T47D (cell line): ENCODE data around the gene IL24.
"Not testable (repeated sequence)": the region's sequence is repeated elsewhere in the genome, so short reads cannot be mapped to it uniquely, and the experiment has no call there.

ENCODE experiments used
- DNase-seq, 2 experiments: peaks; one replicate each; pipeline versions ENCODE4 v3.0.0 to v3.0.0-alpha.2; 2011 to 2012; ENCODE audit warnings: low read depth in 1 of 2, low spot score in 1 of 2
- JUND ChIP-seq: IDR thresholded peaks from 2 replicates; pipeline ENCODE4 v1.6.1; 2012; ENCODE audit warnings: low read depth
- in situ Hi-C: cut with HindIII; loops from 2 replicates; pipeline ENCODE4 v1.10.0; 2016; ENCODE audit warnings: low sequenced_read_pairs, low pct_unique_long_range_greater_than_20kb

IL24 gene

GRCh38 chr1:206897175-206897574 is at the start of gene IL24:
IL24 (plus strand) TSS chr1:206897443; CDS start chr1:206897833, 390 bp downstream.
- TF ChIP-seq JUND: no peak
- in situ Hi-C loops: no loop called here
- no peak for DNase-seq

GRCh38 chr1:206847946-206848345 is 49.3 kb upstream of the IL24 start:
- TF ChIP-seq JUND: no peak
- DNase-seq: no peak
- in situ Hi-C loops: no loop called here

GRCh38 chr1:206850401-206850800 is 46.8 kb upstream of the IL24 start:
- DNase-seq: no peak
- TF ChIP-seq JUND: no peak
- in situ Hi-C loops: no loop called here

GRCh38 chr1:206851341-206852010 is 45.8 kb upstream of the IL24 start:
- TF ChIP-seq JUND: no peak
- DNase-seq: no peak
- in situ Hi-C loops: no loop called here

GRCh38 chr1:206852662-206853061 is 44.6 kb upstream of the IL24 start:
- DNase-seq, in situ Hi-C loops: not testable (repeated sequence)

GRCh38 chr1:206853696-206854095 is 43.5 kb upstream of the IL24 start:
- in situ Hi-C loops: not testable (repeated sequence)

GRCh38 chr1:206854401-206855129 is 42.7 kb upstream of the IL24 start:
- no peak for TF ChIP-seq JUND
- no peak for DNase-seq
- in situ Hi-C loops: no loop called here

More at GRCh38 chr1:206853696-206854095, 43.5 kb upstream of the IL24 start:
- not testable (repeated sequence) for DNase-seq

GRCh38 chr1:206855859-206856258 is 41.4 kb upstream of the IL24 start:
- in situ Hi-C loops: no loop called here
- no peak for DNase-seq
- no peak for TF ChIP-seq JUND

GRCh38 chr1:206856674-206857464 is 40.4 kb upstream of the IL24 start:
- no peak for DNase-seq
- TF ChIP-seq JUND: no peak
- in situ Hi-C loops: no loop called here

GRCh38 chr1:206859082-206859521 is 38.1 kb upstream of the IL24 start:
- no peak for TF ChIP-seq JUND
- in situ Hi-C loops: no loop called here
- peak in 1 of 2 experiments; percentile 54 for DNase-seq

GRCh38 chr1:206860165-206860564 is 37.1 kb upstream of the IL24 start:
- no peak for TF ChIP-seq JUND
- in situ Hi-C loops: no loop called here
- DNase-seq: no peak

GRCh38 chr1:206863266-206863665 is 34.0 kb upstream of the IL24 start:
- TF ChIP-seq JUND: no peak
- in situ Hi-C loops: no loop called here
- DNase-seq: no peak
